Type B pancreatic cell (in vitro differentiated cells): ENCODE measurements around the gene TRIM32. TPM values are rescaled to one million over a fixed set of nuclear protein-coding genes. Genes with fewer than 3 reads are reported as not detected.

Source experiments
- DNase-seq: peaks from one replicate; pipeline ENCODE4 v3.0.0; 2021; ENCODE audit warnings: mixed read lengths; ENCODE audit not compliant: unreplicated experiment; ENCODE audit errors: extremely low spot score
- H3K27ac Mint-ChIP-seq: 2 replicates; pipeline ENCODE4 v1.8.0; 2021; ENCODE audit warnings: mild to moderate bottlenecking, mixed read lengths
- H3K27me3 Mint-ChIP-seq: 2 replicates; pipeline ENCODE4 v1.8.0; 2021; ENCODE audit warnings: mixed read lengths
- H3K36me3 Mint-ChIP-seq: 2 replicates; pipeline ENCODE4 v1.8.0; 2021; ENCODE audit warnings: mixed read lengths
- H3K4me1 Mint-ChIP-seq: one replicate; pipeline ENCODE4 v1.8.0; 2021; ENCODE audit warnings: mixed read lengths; ENCODE audit not compliant: unreplicated experiment
- H3K4me3 Mint-ChIP-seq: 2 replicates; pipeline ENCODE4 v1.8.0; 2021; ENCODE audit warnings: mild to moderate bottlenecking, mixed read lengths
- H3K9me3 Mint-ChIP-seq: 2 replicates; pipeline ENCODE4 v1.8.0; 2021; ENCODE audit warnings: mixed read lengths
- CTCF ChIP-seq: fragments of 200-600 bp; sonication (generic); conservative IDR thresholded peaks from 2 replicates; pipeline ENCODE4 v1.5.0; 2021; ENCODE audit warnings: antibody characterized with exemption, mild to moderate bottlenecking
- total RNA-seq: library from RNA; stranded (reverse); gene quantifications from 2 replicates; pipeline ENCODE4 v1.2.1, GENCODE V29; 2021; ENCODE audit warnings: low replicate concordance

TRIM32 gene
- total RNA-seq, 1 donor from 2014 or later, result 29.6 TPM

- TF ChIP-seq CTCF, result no peak
- H3K27ac Mint-ChIP-seq, result no peak overlapping the region
- H3K4me3 Mint-ChIP-seq, result no peak overlapping the region
- H3K27me3 Mint-ChIP-seq, result no peaks in the 10 kb centered on the region
- H3K9me3 Mint-ChIP-seq, result no peaks in the 10 kb centered on the region
- DNase-seq, result no peak
- no peaks in the 10 kb centered on the region for H3K4me1 Mint-ChIP-seq
- no peaks in the 10 kb centered on the region for H3K36me3 Mint-ChIP-seq
Measured at GRCh38 chr9:116663581-116663980, 23.5 kb upstream of the TRIM32 start.

- Mint-ChIP-seq H3K36me3 (peaks cover 10% of the 10 kb centered on the region), H3K27ac (no peak overlapping the region), H3K9me3 (peaks cover 7% of the 10 kb centered on the region), H3K27me3 (no peaks in the 10 kb centered on the region), H3K4me1 (no peaks in the 10 kb centered on the region), H3K4me3 (no peak overlapping the region)
- no peak for TF ChIP-seq CTCF
- no peak for DNase-seq
Measured at GRCh38 chr9:116668970-116669695, 18.0 kb upstream of the TRIM32 start.

GRCh38 chr9:116671605-116672004, 15.5 kb upstream of the TRIM32 start:
- DNase-seq, result no peak
- no peak for TF ChIP-seq CTCF
- Mint-ChIP-seq H3K27me3 (no peaks in the 10 kb centered on the region), H3K4me3 (no peak overlapping the region), H3K9me3 (peaks cover 7% of the 10 kb centered on the region), H3K36me3 (peaks cover 10% of the 10 kb centered on the region), H3K27ac (no peak overlapping the region), H3K4me1 (peaks cover 13% of the 10 kb centered on the region)

- peaks cover 7% of the 10 kb centered on the region for H3K9me3 Mint-ChIP-seq
- peaks cover 13% of the 10 kb centered on the region for H3K4me1 Mint-ChIP-seq
- no peak overlapping the region for H3K4me3 Mint-ChIP-seq
- peaks cover 10% of the 10 kb centered on the region for H3K36me3 Mint-ChIP-seq
- no peaks in the 10 kb centered on the region for H3K27me3 Mint-ChIP-seq
- no peak overlapping the region for H3K27ac Mint-ChIP-seq
- no peak for TF ChIP-seq CTCF
- no peak for DNase-seq
Measured at GRCh38 chr9:116673375-116673774, 13.7 kb upstream of the TRIM32 start.

- no peak overlapping the region for H3K27ac Mint-ChIP-seq
- no peak for DNase-seq
- H3K9me3 Mint-ChIP-seq, result peaks cover 7% of the 10 kb centered on the region
- no peaks in the 10 kb centered on the region for H3K27me3 Mint-ChIP-seq
- no peak for TF ChIP-seq CTCF
- H3K4me1 Mint-ChIP-seq, result peaks cover 13% of the 10 kb centered on the region
- peaks cover 10% of the 10 kb centered on the region for H3K36me3 Mint-ChIP-seq
- no peak overlapping the region for H3K4me3 Mint-ChIP-seq
Measured at GRCh38 chr9:116674210-116674980, 12.7 kb upstream of the TRIM32 start.
